Erythroblast (primary cell): Measurements from ENCODE around the gene UQCRC1.

Experiments used
- GATA1 ChIP-seq: IDR thresholded peaks from 2 replicates; pipeline ENCODE4 v1.6.1; 2011; ENCODE audit warnings: low read depth, mild to moderate bottlenecking, control low read depth, low read length, moderate library complexity
- POLR2A ChIP-seq: IDR thresholded peaks from 2 replicates; pipeline ENCODE4 v1.6.1; 2011; ENCODE audit warnings: mild to moderate bottlenecking, low read length

GRCh38 chr3:48641396-48641795 is 31.9 kb upstream of the UQCRC1 start:
- TF ChIP-seq POLR2A, result no peak
- TF ChIP-seq GATA1, result no peak
